GM12874 (cell line): ENCODE measurements around the gene HTR4.

Experiments used
- TF ChIP-seq, protein P1 (sequence below): IDR thresholded peaks from 2 replicates; pipeline ENCODE4 v1.5.1; 2011; ENCODE audit warnings: low read depth, mild to moderate bottlenecking, control low read depth, low read length, moderate library complexity; ENCODE audit not compliant: insufficient read depth

The HTR4 gene

DNA sequence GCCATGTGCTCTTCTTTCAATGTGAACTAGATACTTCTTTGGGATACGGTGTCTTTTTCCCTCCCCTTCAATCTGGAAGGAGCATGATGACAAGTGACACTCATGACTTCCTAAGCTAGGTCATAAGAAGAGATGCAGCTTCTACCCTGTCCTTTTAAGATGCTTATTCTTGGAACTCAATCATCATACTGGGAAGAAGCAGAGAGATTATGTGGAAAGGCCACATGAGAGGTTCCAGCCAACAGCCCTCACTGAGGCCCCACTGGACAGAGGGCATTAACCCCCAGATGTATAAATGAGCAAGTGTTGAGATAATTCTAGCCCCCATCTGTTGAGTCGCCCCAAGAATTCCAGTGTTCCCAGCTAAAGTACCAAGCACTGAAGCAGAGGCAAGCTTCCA, 29.3 kb upstream of the HTR4 start:
- TF ChIP-seq, protein P1, sequence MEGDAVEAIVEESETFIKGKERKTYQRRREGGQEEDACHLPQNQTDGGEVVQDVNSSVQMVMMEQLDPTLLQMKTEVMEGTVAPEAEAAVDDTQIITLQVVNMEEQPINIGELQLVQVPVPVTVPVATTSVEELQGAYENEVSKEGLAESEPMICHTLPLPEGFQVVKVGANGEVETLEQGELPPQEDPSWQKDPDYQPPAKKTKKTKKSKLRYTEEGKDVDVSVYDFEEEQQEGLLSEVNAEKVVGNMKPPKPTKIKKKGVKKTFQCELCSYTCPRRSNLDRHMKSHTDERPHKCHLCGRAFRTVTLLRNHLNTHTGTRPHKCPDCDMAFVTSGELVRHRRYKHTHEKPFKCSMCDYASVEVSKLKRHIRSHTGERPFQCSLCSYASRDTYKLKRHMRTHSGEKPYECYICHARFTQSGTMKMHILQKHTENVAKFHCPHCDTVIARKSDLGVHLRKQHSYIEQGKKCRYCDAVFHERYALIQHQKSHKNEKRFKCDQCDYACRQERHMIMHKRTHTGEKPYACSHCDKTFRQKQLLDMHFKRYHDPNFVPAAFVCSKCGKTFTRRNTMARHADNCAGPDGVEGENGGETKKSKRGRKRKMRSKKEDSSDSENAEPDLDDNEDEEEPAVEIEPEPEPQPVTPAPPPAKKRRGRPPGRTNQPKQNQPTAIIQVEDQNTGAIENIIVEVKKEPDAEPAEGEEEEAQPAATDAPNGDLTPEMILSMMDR: no peak

DNA sequence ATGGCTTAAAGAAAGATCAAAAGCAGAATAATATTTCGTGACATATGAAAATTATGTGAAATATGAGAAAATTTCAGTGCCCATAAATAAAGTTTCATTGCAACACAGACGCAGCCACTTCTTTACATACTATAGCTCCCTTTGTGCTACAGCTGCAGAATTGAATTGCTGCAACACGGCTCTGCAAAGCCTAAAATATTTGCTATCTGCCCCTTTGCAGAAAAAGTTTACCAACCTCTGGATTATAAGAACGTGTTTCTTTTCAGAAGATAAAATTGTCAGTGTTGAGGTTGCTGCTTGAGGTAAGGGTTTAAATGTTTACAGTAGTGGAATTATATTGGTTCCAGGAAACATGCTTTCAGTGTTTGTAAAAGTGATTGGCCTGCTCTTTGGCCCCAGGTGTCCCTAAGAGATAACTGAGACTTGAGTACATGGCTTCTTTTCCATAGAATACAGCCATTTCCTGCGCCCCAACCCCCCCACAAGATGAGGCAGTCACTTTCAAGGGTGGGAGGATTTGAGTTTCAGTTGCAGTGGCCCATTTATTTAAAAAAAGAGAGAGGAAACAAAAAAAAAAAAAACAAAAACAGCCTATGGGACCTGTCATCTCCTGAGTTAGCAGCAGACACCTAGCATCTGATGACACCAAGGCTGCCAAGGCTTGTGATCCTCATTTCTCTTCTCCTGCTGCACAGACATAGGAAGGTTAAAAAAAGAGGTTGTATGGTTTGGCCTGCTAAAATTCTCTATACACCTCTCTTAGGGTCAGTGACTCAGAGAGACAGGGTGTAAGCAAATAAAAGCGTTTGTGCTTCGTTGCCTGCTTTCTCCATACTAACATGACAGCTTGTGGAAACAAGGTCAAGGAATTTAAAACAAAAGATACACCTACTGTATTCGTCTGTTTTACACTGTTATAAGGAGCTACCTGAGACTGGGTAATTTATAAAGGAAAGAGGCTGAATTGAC, 28.0 kb upstream of the HTR4 start:
- TF ChIP-seq, protein P1: no peak

DNA sequence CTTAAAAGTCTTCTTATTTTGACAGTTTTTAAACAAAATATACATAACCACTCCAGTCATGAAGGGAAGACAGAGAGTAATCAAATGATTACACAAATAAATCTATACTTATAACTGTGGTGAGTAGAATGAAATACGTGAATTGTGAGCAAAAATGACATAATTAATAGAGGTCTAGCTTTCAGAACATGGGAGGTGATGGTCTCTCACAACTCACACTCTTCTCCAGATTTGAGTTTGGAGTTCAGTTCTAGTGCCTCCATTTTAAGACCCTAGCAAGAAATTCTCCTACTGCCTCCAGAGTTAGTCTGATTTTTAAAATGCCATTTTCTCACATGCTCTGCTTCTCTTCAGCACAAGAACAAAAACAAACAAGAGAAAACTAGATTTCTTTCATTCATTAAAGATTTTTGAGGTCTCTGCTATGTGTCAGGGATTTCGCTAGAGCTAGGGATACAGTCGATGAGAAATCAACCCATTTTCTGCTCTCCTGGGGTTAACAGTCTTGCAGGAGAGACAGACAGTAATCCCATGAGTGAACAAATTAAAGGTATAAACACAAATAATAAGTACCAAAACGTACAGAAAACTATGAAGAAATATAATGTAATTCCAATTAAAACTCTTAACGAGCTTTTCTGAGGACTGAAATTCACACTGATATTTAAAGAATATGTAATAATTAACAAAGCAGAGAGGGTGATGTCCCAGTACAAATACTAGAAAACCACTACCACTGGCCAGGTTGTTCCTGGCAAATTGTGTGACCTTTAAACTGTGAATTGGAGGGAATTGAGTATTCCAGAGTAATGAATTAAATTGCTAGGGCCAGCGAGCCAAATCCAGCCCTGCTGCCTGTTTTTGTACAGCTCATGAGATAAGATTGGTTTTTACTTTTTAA, 27.1 kb upstream of the HTR4 start:
- TF ChIP-seq, protein P1: no peak

DNA sequence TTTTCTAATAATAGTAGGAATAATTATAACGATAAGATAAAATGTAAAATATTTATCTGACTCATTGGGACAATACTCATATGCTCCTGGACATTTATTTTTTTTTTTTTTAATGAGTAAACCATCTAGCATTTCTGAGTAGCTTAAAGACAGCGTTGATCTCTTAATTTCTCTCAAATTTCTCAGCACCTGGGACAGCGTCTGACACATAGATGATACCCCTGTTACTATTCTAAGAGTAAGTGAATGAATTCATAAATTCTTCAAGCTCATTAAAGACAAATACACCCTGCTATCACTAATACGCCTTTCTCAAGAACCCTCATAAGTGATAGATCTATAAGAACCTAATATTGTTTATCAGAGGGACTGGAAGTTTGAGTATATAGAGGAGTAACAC, 12.0 kb upstream of the HTR4 start:
- TF ChIP-seq, protein P1: no peak

DNA sequence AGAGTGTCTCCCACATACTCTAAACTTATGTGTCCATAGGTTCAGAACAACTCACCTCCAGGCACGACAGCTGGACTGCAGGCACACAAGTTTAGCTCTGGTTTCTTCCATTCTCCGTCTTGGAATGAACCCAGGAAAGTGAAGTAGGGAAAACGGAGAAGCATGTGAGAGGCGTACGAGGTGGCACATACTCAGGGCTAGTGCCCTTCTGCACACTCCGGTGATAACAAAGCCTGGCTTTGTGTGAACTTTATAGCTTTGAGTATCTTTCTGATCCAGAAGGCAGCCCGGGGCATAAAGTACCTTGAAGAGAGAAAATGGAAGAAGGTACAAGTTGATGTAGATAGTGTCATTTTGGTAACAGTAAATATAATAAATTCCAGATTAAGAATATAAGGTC, 11.1 kb upstream of the HTR4 start:
- TF ChIP-seq, protein P1: no peak

DNA sequence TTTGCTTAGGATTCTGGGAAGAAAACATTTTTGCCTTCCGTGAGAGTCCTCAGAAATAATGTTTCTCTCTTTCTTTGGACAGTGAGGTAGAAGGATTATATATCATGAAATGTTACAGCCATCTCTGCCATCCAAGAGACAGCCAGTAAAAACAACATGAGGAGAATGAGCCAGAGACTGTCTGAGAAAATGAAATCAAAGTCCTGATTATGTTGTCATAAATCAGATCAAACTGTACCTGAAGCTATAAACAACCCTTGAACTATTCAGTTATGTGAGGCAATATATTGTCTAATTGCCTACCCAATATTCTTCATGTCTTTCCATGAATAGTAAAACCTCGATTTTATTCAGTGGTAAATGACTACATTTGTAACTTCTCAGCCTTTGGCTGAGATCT, 9.2 kb upstream of the HTR4 start:
- TF ChIP-seq, protein P1: no peak

DNA sequence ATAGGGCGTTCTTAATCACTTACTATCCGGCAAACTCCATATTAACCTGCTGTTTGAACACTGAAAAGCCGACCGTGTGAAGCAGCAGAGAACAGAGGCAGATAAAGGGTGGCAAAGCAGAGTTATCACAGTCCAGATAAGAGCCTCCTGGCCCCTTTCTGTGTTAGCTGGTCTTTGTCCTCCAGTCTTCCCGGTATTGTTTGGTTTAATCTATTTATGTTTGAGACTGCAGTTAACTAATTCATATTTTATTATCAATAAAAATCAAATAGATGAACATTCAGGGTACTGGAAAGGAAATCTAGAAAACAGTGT, 6.0 kb upstream of the HTR4 start:
- TF ChIP-seq, protein P1: no peak
